Measurements from ENCODE around the gene CXCL3. TPM values are rescaled to one million over a fixed set of nuclear protein-coding genes. Genes with fewer than 3 reads are reported as not detected.

Gene CXCL3
- total and polyA plus RNA-seq, 3 experiments from 2014 or later: not detected

GRCh38 chr4:74006009-74006476, 32.4 kb downstream of the CXCL3 start:
- POLR2A ChIA-PET: no interaction called here
- Mint-ChIP-seq H3K36me3 (no peaks in the 10 kb centered on the region), H3K9me3 (peaks cover 0 to 6% (median 0%) of the 10 kb centered on the region in 5 donors), H3K4me3 (no peak overlapping the region), H3K4me1 (no peaks in the 10 kb centered on the region), H3K27ac (no peak overlapping the region), H3K27me3 (peaks cover 0 to 3% of the 10 kb centered on the region in 2 donors)
- Histone ChIP-seq H3K27me3 (ENCODE audit: insufficient read depth, low read length, poor library complexity, severe bottlenecking) (no peaks in the 10 kb centered on the region), H3K9me3 (ENCODE audit: low read length) (no peaks in the 10 kb centered on the region), H3K4me3 (ENCODE audit: low read length) (no peak overlapping the region), H3K27ac (ENCODE audit: low read depth, low read length) (no peak overlapping the region), H3K4me1 (ENCODE audit: insufficient read depth, low read length) (no peaks in the 10 kb centered on the region), H3K36me3 (ENCODE audit: insufficient read depth, low read length) (no peaks in the 10 kb centered on the region)
- no peak for DNase-seq
- CTCF ChIA-PET: no interaction called here

DNA sequence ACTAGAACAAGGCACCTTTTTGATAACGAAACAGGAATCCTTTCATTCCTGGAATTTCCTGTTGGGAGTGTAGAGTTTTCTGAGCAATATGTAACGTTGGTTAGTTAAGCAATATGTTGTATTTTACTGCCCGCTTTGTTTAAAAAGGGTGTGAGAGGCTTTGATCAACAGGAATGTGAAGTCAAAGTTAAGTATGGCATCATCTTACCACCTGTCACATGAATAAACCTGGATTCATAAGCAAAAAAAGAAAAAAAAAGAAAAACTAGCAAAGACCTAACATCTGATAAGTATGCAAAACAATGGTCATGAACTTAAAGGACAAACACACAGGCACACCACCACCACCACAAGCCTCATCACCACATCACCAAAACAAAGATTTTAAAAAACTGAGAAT, 33.0 kb downstream of the CXCL3 start:
- Histone ChIP-seq H3K36me3 (ENCODE audit: insufficient read depth, low read length) (no peaks in the 10 kb centered on the region), H3K4me3 (ENCODE audit: low read length) (no peak overlapping the region), H3K4me1 (ENCODE audit: insufficient read depth, low read length) (no peaks in the 10 kb centered on the region), H3K9me3 (ENCODE audit: low read length) (no peaks in the 10 kb centered on the region), H3K27ac (ENCODE audit: low read depth, low read length) (no peak overlapping the region), H3K27me3 (ENCODE audit: insufficient read depth, low read length, poor library complexity, severe bottlenecking) (no peaks in the 10 kb centered on the region)
- peaks cover 0 to 3% of the 10 kb centered on the region in 2 donors for H3K27me3 Mint-ChIP-seq
- no peak overlapping the region for H3K27ac Mint-ChIP-seq
- no peak overlapping the region for H3K4me3 Mint-ChIP-seq
- DNase-seq: no peak
- ChIA-PET POLR2A (no interaction called here), CTCF (no interaction called here)
- peaks cover 0 to 2% (median 0%) of the 10 kb centered on the region in 5 donors for H3K9me3 Mint-ChIP-seq
- no peaks in the 10 kb centered on the region for H3K4me1 Mint-ChIP-seq
- H3K36me3 Mint-ChIP-seq: no peaks in the 10 kb centered on the region

- Histone ChIP-seq H3K36me3 (ENCODE audit: insufficient read depth, low read length) (no peaks in the 10 kb centered on the region), H3K27ac (ENCODE audit: low read depth, low read length) (no peak overlapping the region), H3K4me1 (ENCODE audit: insufficient read depth, low read length) (no peaks in the 10 kb centered on the region), H3K9me3 (ENCODE audit: low read length) (no peaks in the 10 kb centered on the region), H3K4me3 (ENCODE audit: low read length) (no peak overlapping the region), H3K27me3 (ENCODE audit: insufficient read depth, low read length, poor library complexity, severe bottlenecking) (no peaks in the 10 kb centered on the region)
- no peaks in the 10 kb centered on the region for H3K4me1 Mint-ChIP-seq
- ChIA-PET CTCF (no interaction called here), POLR2A (no interaction called here)
- no peaks in the 10 kb centered on the region for H3K36me3 Mint-ChIP-seq
- no peaks in the 10 kb centered on the region for H3K9me3 Mint-ChIP-seq
- no peak for DNase-seq
- H3K27ac Mint-ChIP-seq: no peak overlapping the region
- no peak overlapping the region for H3K4me3 Mint-ChIP-seq
- H3K27me3 Mint-ChIP-seq: peaks cover 0 to 3% of the 10 kb centered on the region in 2 donors
Observed at GRCh38 chr4:74004668-74005067, 33.8 kb downstream of the CXCL3 start.

DNA sequence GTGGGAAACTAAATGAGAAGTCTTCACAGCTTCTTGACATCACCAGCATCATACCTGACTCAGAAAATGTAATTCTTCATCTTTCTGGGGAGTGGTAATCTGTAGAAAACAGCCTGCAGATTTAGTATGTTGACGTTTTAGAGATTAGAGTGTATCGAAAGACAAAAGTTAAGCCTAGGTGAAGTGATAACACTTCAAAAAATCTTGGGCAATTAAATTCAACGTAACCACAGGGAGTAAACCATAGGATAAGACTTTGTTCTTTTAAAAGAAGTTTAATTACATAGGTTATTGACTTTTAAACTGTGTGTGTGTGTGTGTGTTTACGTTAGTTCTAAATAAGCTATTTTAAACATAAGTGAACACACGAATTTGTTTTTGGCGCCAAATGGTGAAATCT, 38.2 kb downstream of the CXCL3 start:
- H3K9me3 ChIP-seq (ENCODE audit: low read length): no peaks in the 10 kb centered on the region
- Mint-ChIP-seq H3K4me1 (no peaks in the 10 kb centered on the region), H3K4me3 (no peak overlapping the region), H3K27ac (no peak overlapping the region), H3K36me3 (no peaks in the 10 kb centered on the region), H3K9me3 (peaks cover 0 to 2% (median 0%) of the 10 kb centered on the region in 5 donors), H3K27me3 (peaks cover 0 to 4% of the 10 kb centered on the region in 2 donors)
- H3K27me3 ChIP-seq (ENCODE audit: insufficient read depth, low read length, poor library complexity, severe bottlenecking): no peaks in the 10 kb centered on the region
- CTCF ChIA-PET: no interaction called here
- no peak for DNase-seq
- H3K36me3 ChIP-seq (ENCODE audit: insufficient read depth, low read length): no peaks in the 10 kb centered on the region
- no peak overlapping the region for H3K4me3 ChIP-seq (ENCODE audit: low read length)
- no peaks in the 10 kb centered on the region for H3K4me1 ChIP-seq (ENCODE audit: insufficient read depth, low read length)
- H3K27ac ChIP-seq (ENCODE audit: low read depth, low read length): no peak overlapping the region
- POLR2A ChIA-PET: no interaction called here

GRCh38 chr4:73998040-73999011, 40.2 kb downstream of the CXCL3 start, which contains the start of gene CXCL5:
CXCL5 (minus strand) TSS chr4:73998677; CDS start chr4:73998581, 96 bp downstream.
- no peaks in the 10 kb centered on the region for H3K27me3 ChIP-seq (ENCODE audit: insufficient read depth, low read length, poor library complexity, severe bottlenecking)
- no peak within 1 kb of the TSS for H3K4me3 Mint-ChIP-seq
- no peak within 1 kb of the TSS for H3K4me3 ChIP-seq (ENCODE audit: low read length)
- H3K4me1 Mint-ChIP-seq: no peaks in the 10 kb centered on the region
- POLR2A ChIA-PET: no interaction called here
- H3K27ac Mint-ChIP-seq: no peak within 1 kb of the TSS
- DNase-seq: no peak
- no peaks in the 10 kb centered on the region for H3K4me1 ChIP-seq (ENCODE audit: insufficient read depth, low read length)
- H3K9me3 ChIP-seq (ENCODE audit: low read length): no peaks in the 10 kb centered on the region
- no peaks in the 10 kb centered on the region for H3K36me3 Mint-ChIP-seq
- peaks cover 0 to 3% (median 0%) of the 10 kb centered on the region in 5 donors for H3K9me3 Mint-ChIP-seq
- CTCF ChIA-PET: no interaction called here
- peaks cover 0 to 4% of the 10 kb centered on the region in 2 donors for H3K27me3 Mint-ChIP-seq
- H3K36me3 ChIP-seq (ENCODE audit: insufficient read depth, low read length): no peaks in the 10 kb centered on the region
- H3K27ac ChIP-seq (ENCODE audit: low read depth, low read length): no peak within 1 kb of the TSS

- no peaks in the 10 kb centered on the region for H3K27me3 ChIP-seq (ENCODE audit: insufficient read depth, low read length, poor library complexity, severe bottlenecking)
- H3K9me3 ChIP-seq (ENCODE audit: low read length): no peaks in the 10 kb centered on the region
- no peak overlapping the region for H3K4me3 ChIP-seq (ENCODE audit: low read length)
- Mint-ChIP-seq H3K4me1 (no peaks in the 10 kb centered on the region), H3K27ac (no peak overlapping the region), H3K4me3 (no peak overlapping the region), H3K36me3 (no peaks in the 10 kb centered on the region), H3K27me3 (no peaks in the 10 kb centered on the region), H3K9me3 (peaks cover 0 to 3% (median 0%) of the 10 kb centered on the region in 5 donors)
- ChIA-PET POLR2A (no interaction called here), CTCF (no interaction called here)
- H3K27ac ChIP-seq (ENCODE audit: low read depth, low read length): no peak overlapping the region
- no peaks in the 10 kb centered on the region for H3K36me3 ChIP-seq (ENCODE audit: insufficient read depth, low read length)
- H3K4me1 ChIP-seq (ENCODE audit: insufficient read depth, low read length): no peaks in the 10 kb centered on the region
- DNase-seq: no peak
Observed at GRCh38 chr4:73992050-73992449, 46.4 kb downstream of the CXCL3 start.

- Mint-ChIP-seq H3K36me3 (no peaks in the 10 kb centered on the region), H3K27me3 (no peaks in the 10 kb centered on the region), H3K9me3 (peaks cover 0 to 3% (median 0%) of the 10 kb centered on the region in 5 donors), H3K4me3 (no peak overlapping the region), H3K27ac (no peak overlapping the region), H3K4me1 (no peaks in the 10 kb centered on the region)
- Histone ChIP-seq H3K27me3 (ENCODE audit: insufficient read depth, low read length, poor library complexity, severe bottlenecking) (no peaks in the 10 kb centered on the region), H3K27ac (ENCODE audit: low read depth, low read length) (no peak overlapping the region), H3K9me3 (ENCODE audit: low read length) (no peaks in the 10 kb centered on the region), H3K4me1 (ENCODE audit: insufficient read depth, low read length) (no peaks in the 10 kb centered on the region), H3K36me3 (ENCODE audit: insufficient read depth, low read length) (no peaks in the 10 kb centered on the region), H3K4me3 (ENCODE audit: low read length) (no peak overlapping the region)
- ChIA-PET POLR2A (no interaction called here), CTCF (no interaction called here)
- no peak for DNase-seq
Observed at GRCh38 chr4:73991742-73992000, 46.8 kb downstream of the CXCL3 start.

- H3K36me3 ChIP-seq (ENCODE audit: insufficient read depth, low read length): no peaks in the 10 kb centered on the region
- ChIA-PET POLR2A (no interaction called here), CTCF (no interaction called here)
- no peaks in the 10 kb centered on the region for H3K27me3 Mint-ChIP-seq
- H3K9me3 ChIP-seq (ENCODE audit: low read length): no peaks in the 10 kb centered on the region
- H3K36me3 Mint-ChIP-seq: no peaks in the 10 kb centered on the region
- H3K27ac ChIP-seq (ENCODE audit: low read depth, low read length): no peak overlapping the region
- no peak overlapping the region for H3K4me3 ChIP-seq (ENCODE audit: low read length)
- peaks cover 0 to 3% (median 0%) of the 10 kb centered on the region in 5 donors for H3K9me3 Mint-ChIP-seq
- H3K27ac Mint-ChIP-seq: no peak overlapping the region
- DNase-seq: no peak
- H3K4me1 ChIP-seq (ENCODE audit: insufficient read depth, low read length): no peaks in the 10 kb centered on the region
- no peak overlapping the region for H3K4me3 Mint-ChIP-seq
- H3K4me1 Mint-ChIP-seq: no peaks in the 10 kb centered on the region
- no peaks in the 10 kb centered on the region for H3K27me3 ChIP-seq (ENCODE audit: insufficient read depth, low read length, poor library complexity, severe bottlenecking)
Observed at GRCh38 chr4:73990988-73991741, 47.3 kb downstream of the CXCL3 start.

All from CD8-positive, alpha-beta memory T cell (primary cell).